HCT116 (cell line): ENCODE measurements around the gene C13orf46. TPM values are rescaled to one million over a fixed set of nuclear protein-coding genes. Genes with fewer than 3 reads are reported as not detected.

Source experiments
- ATAC-seq: fragments of 200-7000 bp; cut with Tn5 transposase; 2 replicates; pipeline ENCODE4 v1.9.1; 2020; ENCODE audit warnings: mild to moderate bottlenecking, moderate library complexity
- BruUV-seq: library from RNA; stranded (reverse); fragments of 400-500 nt; replicated peaks from 2 replicates; lab custom pipeline; 2021; lab: Mats Ljungman, UMichigan
- CTCF ChIA-PET: fragments of 300-600 bp; sonication (Branson Sonifier 250); formaldehyde crosslinking; loops from one replicate; lab custom pipeline; 2021; ENCODE audit warnings: antibody characterized with exemption; lab: Charles Lee
- POLR2A ChIA-PET: fragments of 300-600, 350-600 bp; sonication (Branson Sonifier 250); formaldehyde crosslinking; loops from one replicate; lab custom pipeline; 2021; ENCODE audit warnings: antibody characterized with exemption; lab: Charles Lee
- RAD21 ChIA-PET, 2 experiments: fragments of 300-600 bp; sonication (Branson Sonifier 250); formaldehyde crosslinking; loops; one replicate each; lab custom pipeline; 2023; ENCODE audit warnings: low total read pairs in 2 of 2; ENCODE audit not compliant: uncharacterized antibody in 2 of 2, unreplicated experiment in 2 of 2, low non-redundant PET in 1 of 2; lab: Charles Lee
- DNase-seq: peaks from one replicate; pipeline ENCODE4 v3.0.0-alpha.2; 2010; ENCODE audit warnings: low read depth, low spot score
- H2AFZ ChIP-seq: fragments of 200-600 bp; shearing (Covaris generic), sonication (generic); 2 replicates; pipeline ENCODE4 v1.6.1; 2017; ENCODE audit warnings: low read depth, mixed run types, mixed read lengths, antibody characterized with exemption, low read length; ENCODE audit not compliant: poor library complexity, severe bottlenecking
- H3K27ac ChIP-seq: 2 replicates; pipeline ENCODE4 v1.5.1; 2012; ENCODE audit warnings: low read depth, low read length
- H3K27me3 ChIP-seq: fragments of 200-600 bp; sonication (generic); 2 replicates; pipeline ENCODE4 v1.6.1; 2016; ENCODE audit warnings: mixed run types, low read length, mixed read lengths; ENCODE audit not compliant: insufficient read depth
- H3K36me3 ChIP-seq, 2 experiments: fragments of 200-500 bp in 1 of 2; fragments of 200-600 bp in 1 of 2; sonication (Bioruptor generic) in 1 of 2; sonication (generic) in 1 of 2; 2 replicates each; pipeline versions ENCODE4 v1.5.1 to v1.6.1; 2014 to 2016; ENCODE audit warnings: low read length in 2 of 2, inconsistent platforms in 1 of 2, mixed read lengths in 1 of 2, mixed run types in 1 of 2; ENCODE audit not compliant: insufficient read depth in 2 of 2, control insufficient read depth in 1 of 2
- H3K4me1 ChIP-seq, 2 experiments: fragments of 200-600 bp in 1 of 2; sonication (generic) in 1 of 2; 2 replicates each; pipeline versions ENCODE4 v1.5.1 to v1.6.1; 2012 to 2017; ENCODE audit warnings: low read length in 2 of 2, inconsistent platforms in 1 of 2, mild to moderate bottlenecking in 1 of 2, mixed read lengths in 1 of 2, mixed run types in 1 of 2, moderate library complexity in 1 of 2; ENCODE audit not compliant: insufficient read depth in 2 of 2, control insufficient read depth in 1 of 2
- H3K4me2 ChIP-seq: fragments of 200-600 bp; sonication (generic); 2 replicates; pipeline ENCODE4 v1.6.1; 2017; ENCODE audit warnings: mixed run types, low read length, mixed read lengths
- H3K4me3 ChIP-seq, 2 experiments: fragments of 200-600 bp in 1 of 2; sonication (generic) in 1 of 2; replicated peaks in 1 of 2; 2 replicates each; pipeline ENCODE4 v1.5.1; 2011 to 2016; ENCODE audit warnings: low read length in 2 of 2, control low read depth in 1 of 2, low read depth in 1 of 2, mild to moderate bottlenecking in 1 of 2, mixed read lengths in 1 of 2, mixed run types in 1 of 2
- H3K79me2 ChIP-seq: fragments of 200-600 bp; sonication (generic); 2 replicates; pipeline ENCODE4 v1.6.1; 2017; ENCODE audit warnings: mild to moderate bottlenecking, mixed run types, low read length, moderate library complexity, mixed read lengths; ENCODE audit not compliant: insufficient read depth
- H3K9ac ChIP-seq: fragments of 200-600 bp; sonication (generic); 2 replicates; pipeline ENCODE4 v1.6.1; 2016; ENCODE audit warnings: low read length, mixed read lengths
- H3K9me2 ChIP-seq: fragments of 200-600 bp; sonication (generic), shearing (Covaris generic); 2 replicates; pipeline ENCODE4 v1.6.1; 2017; ENCODE audit warnings: mixed run types, mild to moderate bottlenecking, moderate library complexity; ENCODE audit not compliant: insufficient read depth
- H3K9me3 ChIP-seq, 2 experiments: fragments of 200-500 bp in 1 of 2; fragments of 200-600 bp in 1 of 2; sonication (Bioruptor generic) in 1 of 2; sonication (generic) in 1 of 2; 2 replicates each; pipeline ENCODE4 v1.6.1; 2014 to 2017; ENCODE audit warnings: low read length in 2 of 2, mixed read lengths in 2 of 2, inconsistent platforms in 1 of 2, low read depth in 1 of 2, mild to moderate bottlenecking in 1 of 2, mixed run types in 1 of 2, moderate library complexity in 1 of 2; ENCODE audit not compliant: control insufficient read depth in 1 of 2, insufficient read depth in 1 of 2
- H4K20me1 ChIP-seq: fragments of 200-600 bp; sonication (generic), shearing (Covaris generic); 2 replicates; pipeline ENCODE4 v1.6.1; 2017; ENCODE audit warnings: mixed run types, mild to moderate bottlenecking, moderate library complexity; ENCODE audit not compliant: insufficient read depth
- ATF3 ChIP-seq: IDR thresholded peaks from 2 replicates; pipeline ENCODE4 v1.6.1; 2012
- CEBPB ChIP-seq: IDR thresholded peaks from 2 replicates; pipeline ENCODE4 v1.6.1; 2012; ENCODE audit warnings: low read depth
- CTCF ChIP-seq, 3 experiments: fragments of 200-600 bp in 1 of 3; sonication (generic) in 1 of 3; IDR thresholded peaks in 2 of 3; conservative IDR thresholded peaks in 1 of 3; 2 replicates each; pipeline ENCODE4 v1.5.1; 2012 to 2017; ENCODE audit warnings: low read depth in 2 of 3, low read length in 2 of 3, antibody characterized with exemption in 1 of 3, borderline replicate concordance in 1 of 3, control low read depth in 1 of 3, mild to moderate bottlenecking in 1 of 3, mixed read lengths in 1 of 3, mixed run types in 1 of 3, moderate library complexity in 1 of 3; ENCODE audit not compliant: insufficient read depth in 1 of 3
- EGR1 ChIP-seq: IDR thresholded peaks from 2 replicates; pipeline ENCODE4 v1.6.1; 2012; ENCODE audit warnings: low read depth
- EZH2phosphoT487 ChIP-seq: fragments of 200-600 bp; IDR thresholded peaks from 2 replicates; pipeline ENCODE4 v1.6.1; 2018; ENCODE audit warnings: antibody characterized with exemption, borderline replicate concordance
- FOSL1 ChIP-seq: IDR thresholded peaks from 2 replicates; pipeline ENCODE4 v1.6.1; 2012; ENCODE audit warnings: low read depth
- POLR2AphosphoS5 ChIP-seq: IDR thresholded peaks from 2 replicates; pipeline ENCODE4 v1.6.1; 2011; ENCODE audit warnings: mild to moderate bottlenecking, low read depth, low read length, moderate library complexity
- RAD21 ChIP-seq: IDR thresholded peaks from 2 replicates; pipeline ENCODE4 v1.6.1; 2012; ENCODE audit warnings: low read depth, mild to moderate bottlenecking
- REST ChIP-seq: IDR thresholded peaks from 2 replicates; pipeline ENCODE4 v1.6.1; 2012; ENCODE audit warnings: low read depth
- SP1 ChIP-seq: IDR thresholded peaks from 2 replicates; pipeline ENCODE4 v1.6.1; 2012; ENCODE audit warnings: low read depth
- SRF ChIP-seq: IDR thresholded peaks from 2 replicates; pipeline ENCODE4 v1.6.1; 2012; ENCODE audit warnings: low read depth
- YY1 ChIP-seq: IDR thresholded peaks from 2 replicates; pipeline ENCODE4 v1.6.1; 2011; ENCODE audit warnings: low read length, low read depth, moderate library complexity, mild to moderate bottlenecking; ENCODE audit not compliant: insufficient replicate concordance; ENCODE audit errors: extremely low read depth
- ZBTB33 ChIP-seq: IDR thresholded peaks from 2 replicates; pipeline ENCODE4 v1.6.1; 2011; ENCODE audit warnings: mild to moderate bottlenecking, low read length, moderate library complexity; ENCODE audit not compliant: insufficient replicate concordance; ENCODE audit errors: extremely low read depth
- ZFX ChIP-seq: fragments of 450-650 bp; IDR thresholded peaks from 2 replicates; pipeline ENCODE4 v1.6.1; 2017
- ZNF274 ChIP-seq: fragments of 200-500 bp; sonication (Bioruptor generic); IDR thresholded peaks from 2 replicates; pipeline ENCODE4 v1.6.1; 2014; ENCODE audit warnings: mild to moderate bottlenecking, low read depth, low read length, inconsistent platforms
- intact Hi-C: fragments of 100-400 bp; cut with micrococcal nuclease; formaldehyde crosslinking; loops from 2 replicates; pipeline ENCODE4 v1.10.0; 2022
- total RNA-seq: library from RNA; stranded (reverse); gene quantifications from one replicate; pipeline ENCODE4 v1.2.1, GENCODE V29; 2021; ENCODE audit not compliant: unreplicated experiment

C13orf46 gene
- total RNA-seq, 1 experiment from 2014 or later = 0.93 TPM

GRCh38 chr13:114008964-114009589 lies 35.2 kb upstream of the C13orf46 start:
- POLR2A ChIA-PET = no interaction called here
- CTCF ChIA-PET = no interaction called here
- H3K9me3 ChIP-seq = no peaks in the 10 kb centered on the region
- no peaks in the 10 kb centered on the region for H3K79me2 ChIP-seq
- DNase-seq (no peak), ATAC-seq (no peak)
- no peaks in the 10 kb centered on the region for H3K27me3 ChIP-seq
- intact Hi-C loops = no loop called here
- no peaks in the 10 kb centered on the region for H3K36me3 ChIP-seq
- H4K20me1 ChIP-seq = no peaks in the 10 kb centered on the region
- H3K4me2 ChIP-seq = no peak overlapping the region
- RAD21 ChIA-PET = no interaction called here
- no peak overlapping the region for H3K27ac ChIP-seq
- H3K9me2 ChIP-seq = no peaks in the 10 kb centered on the region
- no peak overlapping the region for H2AFZ ChIP-seq
- no peak for TF ChIP-seq SRF
- no peak for TF ChIP-seq EGR1
- no peak for TF ChIP-seq CTCF (IDR thresholded peaks at IDR 0.05 in 2 of 3, conservative IDR thresholded peaks at IDR 0.05 in 1 of 3; ENCODE audit: borderline replicate concordance in 1 of 3, insufficient read depth in 1 of 3, low read depth in 2 of 3, low read length in 2 of 3)
- TF ChIP-seq YY1 = no peak
- TF ChIP-seq REST = no peak
- TF ChIP-seq ZBTB33 = no peak
- no peak for TF ChIP-seq ATF3
- no peak for TF ChIP-seq EZH2phosphoT487
- no peak for TF ChIP-seq ZNF274
- TF ChIP-seq FOSL1 = no peak
- TF ChIP-seq SP1 = no peak
- no peak for TF ChIP-seq RAD21
- TF ChIP-seq ZFX = no peak
- TF ChIP-seq CEBPB = no peak
- TF ChIP-seq POLR2AphosphoS5 = no peak
- no peak overlapping the region for H3K9ac ChIP-seq
- H3K4me1 ChIP-seq = peaks cover 0 to 5% of the 10 kb centered on the region in 2 experiments; a peak in 1 of 4 replicates
- BruUV-seq = no TSS peak
- H3K4me3 ChIP-seq = no peak overlapping the region
